GM10248 (cell line): ENCODE data around the gene COL7A1.

Source experiments
- CTCF ChIA-PET: fragments of 300-600 bp; sonication (Branson Sonifier 250); formaldehyde crosslinking; extraction: SDS; loops from one replicate; lab custom pipeline; 2021; ENCODE audit warnings: antibody characterized with exemption; lab: Yijun Ruan, JAX
- POLR2A ChIA-PET: fragments of 350-650 bp; sonication (Branson Sonifier 250); formaldehyde crosslinking; extraction: SDS; loops from one replicate; lab custom pipeline; 2020; ENCODE audit warnings: antibody characterized with exemption; lab: Yijun Ruan, JAX
- DNase-seq: peaks from one replicate; pipeline ENCODE4 v3.0.0; 2012; ENCODE audit errors: extremely low spot score
- CTCF ChIP-seq: IDR thresholded peaks from 2 replicates; pipeline ENCODE4 v1.5.1; 2012; ENCODE audit warnings: mild to moderate bottlenecking, low read depth; ENCODE audit errors: extremely low read depth, missing control alignments, control extremely low read depth

Gene COL7A1

GRCh38 chr3:48564022-48564421 lies 31.1 kb downstream of the COL7A1 start:
- no peak for TF ChIP-seq CTCF
- DNase-seq: no peak
- ChIA-PET CTCF (interaction anchor here (1.1 to 1.3 kb wide), 2 partner anchors 128 to 156 kb away, joined by 3 to 4 read pairs; no protein-coding TSS in a partner anchor), POLR2A (interaction anchor here (0.6 kb wide), 1 partner anchor 443 kb away, joined by 3 read pairs; the partner anchor contains the start of gene WDR6)

GRCh38 chr3:48563382-48563918 lies 31.7 kb downstream of the COL7A1 start, which contains the start of gene UCN2:
Gene UCN2, minus strand, starts transcription at chr3:48563781. Its CDS starts 657 bp downstream, at chr3:48563124.
- TF ChIP-seq CTCF: no peak
- ChIA-PET CTCF (interaction anchor here (1.1 to 1.4 kb wide), 3 partner anchors 14 to 156 kb away, joined by 3 to 4 read pairs (median 4); no protein-coding TSS in a partner anchor), POLR2A (interaction anchor here (0.6 kb wide), 1 partner anchor 444 kb away, joined by 3 read pairs; the partner anchor contains the start of gene WDR6)
- no peak for DNase-seq

GRCh38 chr3:48562367-48563095 lies 32.6 kb downstream of the COL7A1 start:
- CTCF ChIA-PET: interaction anchor here (1.0 to 2.5 kb wide), 5 partner anchors 13 to 155 kb away, joined by 3 to 8 read pairs (median 4); partner anchors contain the start of gene SLC26A6
- DNase-seq: no peak
- POLR2A ChIA-PET: no interaction called here
- TF ChIP-seq CTCF: no peak

DNA sequence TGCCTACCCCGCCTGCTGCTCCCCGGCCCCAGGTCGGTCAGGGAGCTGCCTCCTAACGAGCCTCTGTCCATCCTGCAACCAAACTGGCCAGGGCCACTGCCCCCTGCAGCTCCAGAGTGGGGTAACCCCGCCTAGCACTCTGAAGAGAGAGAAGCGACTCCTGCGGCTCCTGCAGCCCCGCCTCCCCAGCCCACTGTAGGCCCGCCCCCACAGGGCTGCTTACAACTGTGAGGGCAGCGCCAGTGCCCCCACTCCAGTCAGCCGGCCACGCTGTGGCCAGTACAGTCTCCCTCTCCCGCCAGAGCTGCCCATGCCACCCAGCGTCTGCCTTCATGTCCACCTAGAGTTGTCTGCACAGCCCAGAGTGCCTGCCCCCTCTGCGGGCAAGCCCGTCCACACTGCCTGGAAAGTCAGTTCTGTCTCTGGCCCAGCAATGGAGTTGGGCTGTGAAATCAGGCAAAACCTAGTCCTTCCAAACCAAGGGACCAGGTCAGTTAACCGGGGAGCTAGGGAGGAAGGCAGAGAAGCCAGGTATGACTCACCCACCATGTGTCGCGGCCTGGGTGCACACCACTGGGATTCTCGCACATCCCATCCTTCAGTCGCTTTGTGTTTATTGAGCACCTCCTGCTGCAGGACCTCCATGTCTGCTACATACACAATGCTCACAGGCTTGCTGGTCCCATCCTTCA lies 33.9 kb downstream of the COL7A1 start:
- ChIA-PET CTCF (interaction anchor here (1.3 to 3.5 kb wide), 3 partner anchors 13 to 326 kb away, joined by 3 to 34 read pairs (median 8); partner anchors contain the start of gene SLC26A6), POLR2A (no interaction called here)
- DNase-seq: peak; percentile 75
- peak; percentile 32 for TF ChIP-seq CTCF

DNA sequence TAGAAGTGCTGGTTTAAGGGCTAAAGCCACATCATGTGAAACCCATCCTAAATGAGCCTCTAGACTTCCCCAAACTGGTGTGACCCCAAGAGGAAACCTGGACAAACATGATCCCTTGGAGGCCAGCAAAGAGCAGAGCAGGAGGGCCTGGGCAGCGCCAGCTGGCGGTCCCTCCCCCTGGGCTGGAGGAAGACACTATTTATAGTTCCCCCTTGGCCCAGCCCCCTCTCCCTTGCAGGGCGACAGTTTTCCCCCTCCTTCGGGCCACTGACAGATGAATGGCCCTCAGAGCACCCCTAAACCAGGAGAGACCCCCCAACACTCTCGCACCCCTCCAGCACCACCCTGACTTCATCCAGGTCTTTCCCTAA lies 34.5 kb downstream of the COL7A1 start:
- POLR2A ChIA-PET: no interaction called here
- no peak for TF ChIP-seq CTCF
- CTCF ChIA-PET: interaction anchor here (1.3 to 3.5 kb wide), 4 partner anchors 12 to 327 kb away, joined by 3 to 34 read pairs (median 18); partner anchors contain the start of gene SLC26A6
- DNase-seq: no peak
